Esophagus mucosa (tissue), 1 donor: ENCODE data around the gene C6orf52. TPM values are rescaled to one million over a fixed set of nuclear protein-coding genes. Genes with fewer than 3 reads are reported as not detected.
"Not testable (repeated sequence)": the region's sequence is repeated elsewhere in the genome, so short reads cannot be mapped to it uniquely, and the experiment has no call there.

ENCODE experiments used
- ATAC-seq: fragments of 200-7000 bp; cut with Tn5 transposase; one replicate; pipeline ENCODE4 v1.9.1; 2020
- total RNA-seq: library from RNA; stranded (reverse); gene quantifications from one replicate; pipeline ENCODE4 v1.2.4, GENCODE V29; 2023
- donor health status: DM: yes; HTN: yes; CAD: no.

C6orf52 gene
- total RNA-seq: 0.84 TPM

GRCh38 chr6:10694302-10695085 lies at the start of gene C6orf52, which contains the start of gene PAK1IP1:
Gene C6orf52 (minus strand): TSS chr6:10694616. CDS start chr6:10687550, 7,066 bp downstream.
Gene PAK1IP1 (plus strand): TSS chr6:10694972. CDS start chr6:10694986, 14 bp downstream.
- ATAC-seq: peak; percentile 95

GRCh38 chr6:10743515-10743914 lies 49.1 kb upstream of the C6orf52 start:
- ATAC-seq: no peak

- no peak for ATAC-seq
Observed at GRCh38 chr6:10742251-10742650, 47.8 kb upstream of the C6orf52 start.

GRCh38 chr6:10741643-10742042 lies 47.2 kb upstream of the C6orf52 start:
- ATAC-seq: not testable (repeated sequence)

- no peak for ATAC-seq
Observed at GRCh38 chr6:10740061-10740460, 45.6 kb upstream of the C6orf52 start.

GRCh38 chr6:10736731-10737130 lies 42.3 kb upstream of the C6orf52 start:
- no peak for ATAC-seq

GRCh38 chr6:10733863-10734262 lies 39.4 kb upstream of the C6orf52 start:
- ATAC-seq: peak; percentile 22

- no peak for ATAC-seq
Observed at GRCh38 chr6:10733151-10733715, 38.8 kb upstream of the C6orf52 start.

GRCh38 chr6:10730254-10730653 lies 35.8 kb upstream of the C6orf52 start:
- no peak for ATAC-seq

GRCh38 chr6:10725716-10726115 lies 31.3 kb upstream of the C6orf52 start:
- no peak for ATAC-seq

- ATAC-seq: no peak
Observed at GRCh38 chr6:10725044-10725443, 30.6 kb upstream of the C6orf52 start.

GRCh38 chr6:10723567-10723881 lies 29.1 kb upstream of the C6orf52 start:
- ATAC-seq: no peak

- peak; percentile 98 for ATAC-seq
Observed at GRCh38 chr6:10722820-10723566, 28.6 kb upstream of the C6orf52 start, which contains the start of gene TMEM14C. Gene TMEM14C (plus strand): TSS chr6:10723070. CDS start chr6:10724614, 1,544 bp downstream.

GRCh38 chr6:10722570-10722819 lies 28.1 kb upstream of the C6orf52 start:
- no peak for ATAC-seq

GRCh38 chr6:10721850-10722569 lies 27.6 kb upstream of the C6orf52 start:
- ATAC-seq: no peak

GRCh38 chr6:10720960-10721849 lies 26.8 kb upstream of the C6orf52 start:
- ATAC-seq: not testable (repeated sequence)

GRCh38 chr6:10720265-10720959 lies 26.0 kb upstream of the C6orf52 start:
- peak; percentile 47 for ATAC-seq

- ATAC-seq: no peak
Observed at GRCh38 chr6:10719964-10720264, 25.5 kb upstream of the C6orf52 start.

GRCh38 chr6:10719296-10719963 lies 25.0 kb upstream of the C6orf52 start:
- ATAC-seq: no peak

- no peak for ATAC-seq
Observed at GRCh38 chr6:10713962-10714361, 19.5 kb upstream of the C6orf52 start.

- ATAC-seq: no peak
Observed at GRCh38 chr6:10696655-10697054, 2.2 kb upstream of the C6orf52 start.
